Measurements from ENCODE around the gene MACROD2.

MACROD2 gene

DNA sequence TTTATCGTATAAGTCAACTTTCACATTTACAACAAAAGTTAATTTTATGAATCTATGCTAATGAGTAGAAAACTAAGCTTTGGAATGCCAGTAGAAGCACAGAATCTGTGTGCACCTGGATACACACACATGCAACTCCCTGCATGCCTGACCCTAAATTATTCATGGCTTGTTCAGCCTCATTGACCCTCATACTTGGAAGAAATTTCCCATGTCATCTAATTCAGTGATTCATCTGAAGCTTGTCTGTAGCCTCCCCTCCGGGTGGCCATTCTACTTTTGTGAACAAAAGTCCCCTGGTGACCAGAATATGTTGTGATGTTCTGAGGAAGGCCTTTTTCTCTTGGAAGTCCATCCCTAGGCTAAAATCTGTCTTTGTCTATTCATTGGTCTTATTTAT is 1499.5 kb downstream of the MACROD2 start:
- no peak for DNase-seq (ENCODE audit: insufficient read length, low spot score)
- FAIRE-seq = no peak
- TF ChIP-seq, protein P1, sequence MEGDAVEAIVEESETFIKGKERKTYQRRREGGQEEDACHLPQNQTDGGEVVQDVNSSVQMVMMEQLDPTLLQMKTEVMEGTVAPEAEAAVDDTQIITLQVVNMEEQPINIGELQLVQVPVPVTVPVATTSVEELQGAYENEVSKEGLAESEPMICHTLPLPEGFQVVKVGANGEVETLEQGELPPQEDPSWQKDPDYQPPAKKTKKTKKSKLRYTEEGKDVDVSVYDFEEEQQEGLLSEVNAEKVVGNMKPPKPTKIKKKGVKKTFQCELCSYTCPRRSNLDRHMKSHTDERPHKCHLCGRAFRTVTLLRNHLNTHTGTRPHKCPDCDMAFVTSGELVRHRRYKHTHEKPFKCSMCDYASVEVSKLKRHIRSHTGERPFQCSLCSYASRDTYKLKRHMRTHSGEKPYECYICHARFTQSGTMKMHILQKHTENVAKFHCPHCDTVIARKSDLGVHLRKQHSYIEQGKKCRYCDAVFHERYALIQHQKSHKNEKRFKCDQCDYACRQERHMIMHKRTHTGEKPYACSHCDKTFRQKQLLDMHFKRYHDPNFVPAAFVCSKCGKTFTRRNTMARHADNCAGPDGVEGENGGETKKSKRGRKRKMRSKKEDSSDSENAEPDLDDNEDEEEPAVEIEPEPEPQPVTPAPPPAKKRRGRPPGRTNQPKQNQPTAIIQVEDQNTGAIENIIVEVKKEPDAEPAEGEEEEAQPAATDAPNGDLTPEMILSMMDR (IDR thresholded peaks at IDR 0.05; ENCODE audit: insufficient read depth, missing control alignments) = no peak

DNA sequence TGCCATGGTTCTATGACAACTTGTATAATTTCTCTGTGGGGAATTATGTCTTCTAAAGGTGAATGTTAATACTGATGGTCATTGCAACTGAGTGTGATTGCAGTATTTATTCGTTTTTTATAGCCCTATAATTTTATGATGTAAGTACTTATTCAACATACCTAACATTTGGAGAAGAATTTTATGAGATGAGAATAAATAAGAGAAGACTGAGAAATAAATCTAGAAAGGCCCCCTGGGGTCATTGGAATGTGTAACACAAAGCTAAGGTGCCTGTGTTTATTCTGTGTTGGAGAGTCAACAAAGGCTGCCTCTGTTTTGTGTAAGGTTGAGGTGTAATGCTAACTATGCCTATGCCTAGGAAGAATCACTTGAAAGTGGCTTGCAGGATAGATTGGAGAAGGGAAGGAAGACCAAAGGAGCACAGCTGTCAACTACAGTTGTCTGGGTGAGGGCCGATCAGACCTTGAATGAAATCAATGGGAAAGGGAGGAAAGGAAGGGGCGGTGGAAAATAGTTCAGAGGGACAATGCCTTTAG is 1501.3 kb downstream of the MACROD2 start:
- TF ChIP-seq, protein P1 (IDR thresholded peaks at IDR 0.05; ENCODE audit: insufficient read depth, missing control alignments) = no peak
- FAIRE-seq (no peak), DNase-seq (ENCODE audit: insufficient read length, low spot score) (no peak)

DNA sequence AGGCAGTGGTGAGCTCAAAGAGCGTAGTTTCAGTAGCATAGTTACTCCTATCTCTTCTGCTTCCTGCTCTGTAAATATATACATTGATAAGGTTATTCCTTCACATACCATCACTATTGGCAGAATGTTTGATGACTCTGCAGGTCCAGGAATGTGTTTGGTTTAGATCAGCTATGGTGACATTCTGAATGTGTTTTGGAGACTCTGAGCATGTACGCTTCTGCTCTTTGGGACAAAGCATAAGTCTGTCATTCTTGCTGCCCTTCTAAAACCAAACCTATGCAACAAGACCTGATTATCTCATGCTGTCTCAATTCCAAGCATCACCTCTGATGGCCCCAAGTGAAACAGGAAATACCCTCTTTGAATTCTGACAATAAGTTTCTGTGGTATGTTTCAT is 1503.6 kb downstream of the MACROD2 start:
- no peak for DNase-seq (ENCODE audit: insufficient read length, low spot score)
- no peak for FAIRE-seq
- TF ChIP-seq, protein P1 (IDR thresholded peaks at IDR 0.05; ENCODE audit: insufficient read depth, missing control alignments) = no peak

DNA sequence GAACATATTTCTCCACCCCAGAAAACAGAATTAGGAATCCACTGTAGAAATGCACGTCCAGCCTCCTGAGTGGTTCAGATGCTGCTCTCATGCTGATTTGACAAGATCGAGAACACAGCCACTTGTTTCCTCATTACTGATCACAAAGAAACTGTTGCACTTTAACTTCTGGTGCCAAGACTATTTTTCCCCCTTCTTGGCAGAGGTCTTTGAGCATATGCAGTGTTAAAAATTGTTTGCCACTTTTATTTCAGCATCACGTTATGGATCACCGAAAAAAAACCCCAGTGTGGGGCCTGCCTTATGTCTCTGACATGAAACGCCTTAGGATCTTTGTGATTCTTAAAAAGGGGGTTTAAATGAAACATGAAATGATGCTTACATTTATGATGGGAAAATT is 1511.0 kb downstream of the MACROD2 start:
- FAIRE-seq = no peak
- TF ChIP-seq, protein P1 (IDR thresholded peaks at IDR 0.05; ENCODE audit: insufficient read depth, missing control alignments) = no peak
- DNase-seq (ENCODE audit: insufficient read length, low spot score) = no peak

DNA sequence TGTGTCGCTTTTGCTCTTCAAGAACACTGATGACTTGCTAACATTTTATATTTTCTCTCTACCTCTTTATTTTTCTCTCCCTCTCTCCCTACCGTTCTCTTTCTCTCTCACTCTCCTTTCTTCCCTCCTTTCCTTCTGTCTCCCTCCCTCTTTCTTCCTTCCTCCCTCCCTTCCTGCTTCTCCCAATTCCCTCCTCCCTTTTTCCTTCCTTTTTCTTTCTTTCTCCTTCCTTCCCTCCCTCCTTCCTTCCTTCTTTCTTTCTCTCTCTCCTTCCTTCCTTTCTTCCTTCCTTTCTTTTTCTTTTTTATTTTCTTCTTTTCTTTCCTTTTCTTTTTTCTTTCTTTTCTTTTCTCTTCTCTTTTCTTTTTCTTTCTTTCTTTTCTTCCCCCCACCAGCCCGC is 1511.8 kb downstream of the MACROD2 start:
- no peak for DNase-seq (ENCODE audit: insufficient read length, low spot score)
- no peak for FAIRE-seq
- TF ChIP-seq, protein P1 (IDR thresholded peaks at IDR 0.05; ENCODE audit: insufficient read depth, missing control alignments) = no peak

DNA sequence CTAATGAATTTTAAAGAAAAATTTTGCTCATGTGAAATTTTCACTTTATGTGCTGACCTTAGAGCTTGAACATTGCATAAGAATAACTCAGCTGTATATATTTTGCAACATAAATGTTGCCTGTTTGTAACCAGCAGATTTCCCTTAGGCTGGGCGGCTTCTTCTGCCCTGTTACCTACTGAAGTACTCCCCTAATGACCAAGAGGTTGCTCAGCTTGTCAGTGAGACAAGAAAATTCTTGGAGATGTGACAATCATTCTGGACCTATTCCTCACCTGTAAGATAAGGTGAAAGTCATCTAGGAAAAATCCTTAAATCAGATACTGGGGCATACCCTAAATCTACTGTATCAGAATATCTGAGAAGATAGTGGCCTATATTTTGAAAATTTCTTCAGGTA is 1516.2 kb downstream of the MACROD2 start:
- TF ChIP-seq, protein P1 (IDR thresholded peaks at IDR 0.05; ENCODE audit: insufficient read depth, missing control alignments) = no peak
- DNase-seq (ENCODE audit: insufficient read length, low spot score) (no peak), FAIRE-seq (no peak)

DNA sequence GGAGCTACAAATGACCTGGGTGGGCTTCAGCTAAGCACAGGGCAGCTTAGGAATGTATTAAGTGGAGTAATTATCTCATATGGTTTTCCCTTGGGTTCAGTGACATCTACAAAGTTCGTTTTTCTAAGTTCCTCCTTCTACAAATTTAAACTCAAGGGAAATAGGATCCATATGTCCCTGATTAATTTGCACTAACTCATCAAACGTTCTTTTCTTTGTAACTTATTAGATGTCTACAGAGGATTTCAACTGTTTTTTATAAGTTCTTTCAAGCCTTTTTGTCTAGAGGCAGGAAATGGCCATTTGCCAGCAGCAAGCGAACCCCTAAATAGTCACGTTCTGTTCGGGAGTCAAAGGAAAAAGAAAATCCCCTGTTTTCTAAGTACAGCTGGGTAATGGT is 1517.6 kb downstream of the MACROD2 start:
- DNase-seq (ENCODE audit: insufficient read length, low spot score) (no peak), FAIRE-seq (no peak)
- TF ChIP-seq, protein P1 (IDR thresholded peaks at IDR 0.05; ENCODE audit: insufficient read depth, missing control alignments) = no peak

Measured in D721Med (cell line).